Smooth muscle cell of the umbilical artery (primary cell): ENCODE results near the gene LRTM1. TPM values are rescaled to one million over a fixed set of nuclear protein-coding genes. Genes with fewer than 3 reads are reported as not detected.

Source experiments
- total RNA-seq: library from RNA; depleted of rRNA; stranded (reverse); fragments of >200 nt; gene quantifications from 2 replicates; pipeline ENCODE4 v1.2.3, GENCODE V29; 2014

Gene LRTM1
- total RNA-seq: not detected in 2 replicates

GRCh38 chr3:54928046-54928770 is at the start of gene LRTM1:
LRTM1 (minus strand) TSS chr3:54928059; CDS start chr3:54927911, 148 bp downstream.

